ENCODE data around the gene HSD17B8.

The HSD17B8 gene

DNA sequence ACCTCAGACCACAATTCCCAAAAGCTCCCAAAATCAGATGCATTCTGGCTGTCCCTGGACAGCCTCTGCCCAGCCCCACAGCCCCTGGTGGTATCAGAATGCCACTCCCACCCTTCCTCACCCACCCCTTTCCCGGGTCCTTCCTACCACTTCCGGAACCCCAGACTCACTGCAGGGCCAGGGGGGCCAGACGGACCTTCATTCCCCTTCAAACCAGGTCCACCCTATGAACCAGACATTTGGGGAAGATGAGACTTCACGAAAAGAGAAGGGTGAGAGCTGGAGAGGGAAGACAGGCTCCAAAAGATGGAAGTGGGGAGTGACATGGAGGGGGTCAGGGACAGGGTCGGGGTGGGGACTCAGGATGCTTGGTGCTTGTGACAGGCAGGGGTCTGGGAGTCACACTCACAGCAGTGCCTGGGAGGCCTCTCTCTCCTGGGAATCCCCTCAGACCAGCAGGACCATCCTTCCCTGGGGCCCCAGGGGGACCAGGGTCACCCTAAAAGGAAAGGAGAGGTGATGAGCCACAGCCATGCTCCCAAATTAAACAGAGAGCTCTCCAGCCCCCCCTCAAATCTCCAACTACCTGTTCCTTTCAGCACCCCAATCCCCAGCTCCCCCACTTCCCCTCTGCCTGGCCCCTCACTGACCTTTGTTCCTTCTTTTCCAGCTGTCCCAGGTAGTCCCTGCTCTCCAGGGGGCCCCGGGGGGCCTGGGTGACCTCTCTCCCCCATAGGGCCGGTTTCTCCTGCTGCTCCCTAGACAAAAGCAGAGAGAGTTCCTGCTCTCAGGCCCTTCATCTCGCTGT lies 32.4 kb upstream of the HSD17B8 start:
- no peak for DNase-seq

DNA sequence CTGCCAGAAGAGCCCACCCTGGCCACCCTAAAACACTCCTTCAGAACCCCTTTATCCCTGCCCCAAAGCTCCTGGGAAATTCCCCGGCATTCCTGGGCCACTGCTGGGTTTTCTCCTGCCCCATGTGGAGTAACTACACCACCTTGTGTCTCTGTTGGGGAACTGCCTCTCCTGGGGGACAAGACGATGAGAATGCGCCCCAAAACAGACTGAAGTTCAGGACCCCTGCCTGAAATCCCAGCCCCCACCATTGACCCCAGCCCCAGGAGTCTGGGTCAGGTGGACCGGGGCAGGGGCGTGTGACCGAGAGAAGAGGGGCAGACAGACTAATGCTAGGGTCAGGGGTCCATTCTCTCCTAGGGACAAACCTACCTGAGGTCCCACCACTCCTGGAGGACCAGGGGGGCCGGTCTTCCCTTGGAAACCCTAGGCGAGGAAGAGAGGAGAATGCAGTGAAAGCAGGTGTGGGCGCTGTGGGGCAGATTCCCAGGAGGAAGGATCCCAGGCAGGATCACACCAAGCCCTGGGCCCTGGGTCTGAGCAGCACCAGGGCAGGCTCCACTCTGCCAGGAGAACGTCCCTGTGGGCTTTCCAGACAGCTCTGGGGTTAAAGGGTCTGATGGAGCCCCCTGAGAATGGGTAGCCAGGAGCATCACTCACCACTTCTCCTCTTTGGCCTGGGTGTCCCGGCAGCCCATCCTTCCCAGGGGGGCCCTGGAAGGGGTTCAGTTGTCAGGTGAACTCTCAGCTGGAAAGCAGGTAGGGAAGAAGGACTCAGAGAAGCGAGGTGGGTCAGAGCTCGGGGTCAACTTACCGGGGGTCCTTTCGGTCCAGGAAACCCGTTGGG lies 31.5 kb upstream of the HSD17B8 start:
- DNase-seq: peak; percentile 45

DNA sequence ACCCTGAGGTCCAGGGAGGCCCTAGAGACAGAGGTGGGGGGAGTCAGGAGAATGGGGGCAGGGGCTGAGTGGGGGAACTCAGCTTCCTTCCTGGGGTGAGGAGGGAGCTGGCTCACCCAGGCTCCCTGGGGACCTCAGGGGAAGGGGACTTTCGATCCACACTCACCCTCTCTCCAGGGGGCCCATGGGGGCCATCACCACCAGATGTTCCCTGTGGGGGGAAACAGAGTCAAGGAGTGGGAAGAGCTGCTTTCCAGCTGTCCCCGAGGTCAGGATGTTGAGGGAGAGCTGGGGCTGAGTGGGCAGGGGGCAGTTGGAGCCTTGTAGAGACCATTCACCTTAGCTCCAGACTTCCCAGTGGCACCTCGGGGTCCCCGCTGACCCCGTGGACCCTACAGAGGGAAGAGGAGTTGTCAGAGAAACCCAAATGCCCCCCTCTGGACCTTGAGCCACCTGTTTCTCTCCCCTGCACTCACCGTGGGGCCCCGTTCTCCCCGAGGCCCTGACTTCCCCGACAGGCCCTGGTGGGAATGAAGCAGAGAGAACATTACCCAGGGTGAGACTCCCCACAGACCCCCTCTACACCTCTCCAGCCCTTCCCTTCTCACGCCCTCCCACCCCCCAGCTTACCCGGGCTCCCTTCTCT lies 30.8 kb upstream of the HSD17B8 start:
- no peak for DNase-seq

DNA sequence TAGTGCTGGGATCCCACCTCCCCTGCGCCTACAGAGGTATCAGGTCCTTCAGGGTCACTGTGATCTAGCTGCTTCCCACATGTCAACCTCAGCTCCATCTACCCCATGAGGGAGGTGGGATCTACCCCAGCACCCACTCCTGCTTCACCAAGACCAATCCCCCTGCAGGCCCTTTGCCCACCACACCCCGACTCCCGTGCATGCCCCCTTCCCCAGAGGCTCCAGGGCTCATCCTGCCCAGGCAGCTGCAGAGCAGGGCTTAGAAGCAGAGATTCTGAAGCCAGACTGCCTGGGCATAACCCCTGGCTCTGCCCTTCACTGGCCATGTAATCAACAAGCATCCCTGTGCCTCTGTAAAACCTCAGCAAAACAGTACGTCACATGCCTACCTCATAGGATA lies 29.7 kb upstream of the HSD17B8 start:
- no peak for DNase-seq

DNA sequence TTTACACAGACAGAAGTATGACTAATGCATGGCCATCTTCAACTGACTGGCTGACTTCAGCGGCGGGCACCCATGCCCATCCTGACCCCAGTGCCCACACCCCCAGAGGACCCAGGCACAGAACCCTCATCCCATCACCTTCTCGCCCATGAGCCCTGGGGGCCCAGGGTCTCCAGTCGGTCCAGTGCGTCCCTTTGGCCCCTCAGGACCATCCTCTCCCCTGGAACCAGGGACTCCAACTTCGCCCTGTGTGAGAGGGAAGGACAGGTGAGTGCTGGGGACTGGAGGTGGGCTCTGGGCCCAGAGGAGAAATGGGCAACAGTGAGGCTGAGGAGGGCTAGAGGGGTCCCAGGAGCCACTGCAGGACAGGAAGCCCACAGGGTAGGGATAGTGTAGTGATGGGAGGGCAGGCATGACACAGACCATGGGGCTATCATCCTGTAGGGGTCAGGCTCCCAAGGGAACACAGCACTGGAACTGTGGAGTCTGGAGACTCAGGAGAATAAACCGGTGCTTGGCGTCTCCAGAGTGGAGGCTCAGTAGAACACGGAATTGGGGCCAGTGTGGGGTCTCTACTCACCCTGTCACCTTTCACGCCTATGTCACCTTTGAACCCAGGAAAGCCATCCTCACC lies 28.9 kb upstream of the HSD17B8 start:
- no peak for DNase-seq

DNA sequence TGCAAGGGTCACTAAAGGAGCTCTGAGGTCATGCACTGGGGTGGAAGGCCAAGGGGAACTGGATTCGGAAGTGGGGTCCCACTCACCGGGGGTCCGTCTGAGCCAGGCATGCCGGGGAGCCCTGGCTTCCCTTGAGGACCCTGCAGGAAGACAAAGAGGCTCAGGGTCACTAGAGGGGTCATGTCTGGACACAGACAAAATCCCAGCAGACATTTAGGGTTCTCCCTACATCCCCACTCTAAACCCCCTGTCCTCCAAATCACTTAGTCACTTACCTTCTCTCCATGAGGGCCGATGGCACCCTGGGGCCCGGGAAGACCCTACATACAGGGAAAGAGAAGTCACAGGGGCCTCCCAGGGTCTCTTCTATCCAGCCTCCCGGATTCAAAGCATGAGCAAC lies 27.5 kb upstream of the HSD17B8 start:
- DNase-seq: no peak

DNA sequence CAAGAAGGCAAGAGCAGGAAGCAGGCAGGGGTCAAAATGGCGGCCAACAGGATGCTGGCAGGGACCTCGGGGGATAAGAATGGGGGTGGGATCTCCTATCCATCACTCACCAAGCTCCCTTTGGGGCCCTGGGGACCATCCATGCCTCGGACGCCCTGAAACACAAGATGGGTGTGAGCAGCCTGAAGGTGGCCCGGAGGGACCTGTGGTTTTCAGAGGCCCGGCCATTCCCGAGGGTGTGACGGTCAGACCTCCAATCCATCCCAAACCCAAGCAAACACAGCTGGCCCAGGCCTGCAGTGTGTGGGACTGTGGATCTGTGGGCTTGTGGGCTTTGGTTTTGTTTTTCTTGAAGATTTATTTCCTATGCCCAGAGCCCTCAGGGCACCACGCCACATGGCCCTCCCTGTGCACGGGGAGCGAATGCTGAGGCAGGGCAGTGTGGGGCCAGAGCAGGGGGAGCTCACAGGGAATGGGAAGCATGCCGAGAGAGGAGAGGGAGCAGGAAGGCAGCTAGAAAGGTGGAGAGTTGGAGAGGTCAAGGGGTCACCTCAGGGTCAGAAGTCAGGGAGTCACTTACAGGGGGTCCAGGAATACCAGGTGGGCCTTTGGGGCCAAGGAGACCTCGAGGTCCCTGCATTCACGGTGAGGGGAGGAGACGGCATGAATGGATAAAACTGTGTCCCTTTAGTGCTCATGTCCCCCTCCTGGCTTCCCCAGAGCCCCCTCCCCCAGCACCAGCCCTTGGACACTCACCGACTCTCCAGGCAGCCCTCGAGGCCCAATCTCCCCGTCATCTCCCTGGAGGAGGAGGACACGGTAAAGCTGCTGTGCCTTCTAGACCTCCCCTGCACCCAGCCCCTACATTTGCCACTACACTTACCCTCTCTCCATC lies 26.7 kb upstream of the HSD17B8 start:
- no peak for DNase-seq

DNA sequence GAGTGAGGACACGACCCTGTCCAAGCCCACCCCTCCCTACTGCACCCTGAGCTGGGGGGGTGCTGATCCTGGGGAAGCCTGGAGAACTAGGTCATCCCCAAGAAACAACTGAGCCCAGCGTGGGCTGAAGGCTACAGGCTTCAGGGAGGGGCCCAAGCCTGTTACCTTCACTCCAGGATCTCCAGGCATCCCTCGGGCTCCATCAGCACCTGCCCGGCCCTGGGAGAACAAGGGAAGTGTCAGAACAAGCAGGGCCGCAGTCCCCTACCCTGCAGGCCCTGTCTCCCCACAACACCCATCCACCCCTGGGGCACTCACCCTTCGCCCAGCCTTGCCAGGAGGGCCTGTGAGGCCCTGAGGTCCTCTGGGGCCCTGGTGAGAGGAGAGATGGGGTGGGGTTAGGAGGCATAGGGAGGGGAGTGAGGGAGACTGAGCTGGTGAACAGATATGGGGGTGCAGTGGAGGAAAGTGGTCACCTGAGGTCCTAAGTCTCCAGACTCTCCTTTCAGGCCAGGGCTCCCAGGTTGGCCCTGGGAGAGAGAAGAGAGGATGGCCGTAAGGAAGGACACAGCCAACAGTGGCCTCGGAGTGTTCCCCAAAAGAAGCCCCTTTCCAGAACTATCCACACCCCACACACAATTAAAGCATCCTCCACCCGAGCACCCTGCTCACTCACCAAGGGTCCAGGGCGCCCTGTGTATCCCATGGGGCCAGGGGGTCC lies 25.5 kb upstream of the HSD17B8 start:
- DNase-seq: no peak

DNA sequence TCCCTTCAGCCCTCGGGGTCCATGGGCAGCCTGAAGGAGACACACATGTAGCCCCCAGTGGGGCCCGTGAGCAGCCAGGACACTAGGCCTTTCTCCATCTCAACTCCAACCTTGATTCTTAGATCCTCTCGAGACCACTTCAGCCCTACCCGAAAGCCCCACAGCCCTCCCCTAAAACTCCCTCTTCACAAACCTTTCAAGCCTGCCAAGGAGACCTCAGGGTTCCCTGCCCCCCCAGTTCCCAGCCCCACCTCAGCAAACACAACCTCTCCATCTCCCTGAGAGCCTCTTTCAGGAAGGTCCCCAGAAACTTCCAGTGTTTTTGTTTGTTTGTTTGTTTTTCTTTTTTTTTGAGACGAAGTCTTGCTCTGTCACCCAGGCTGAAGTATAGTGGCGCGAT lies 23.3 kb upstream of the HSD17B8 start:
- DNase-seq: no peak

DNA sequence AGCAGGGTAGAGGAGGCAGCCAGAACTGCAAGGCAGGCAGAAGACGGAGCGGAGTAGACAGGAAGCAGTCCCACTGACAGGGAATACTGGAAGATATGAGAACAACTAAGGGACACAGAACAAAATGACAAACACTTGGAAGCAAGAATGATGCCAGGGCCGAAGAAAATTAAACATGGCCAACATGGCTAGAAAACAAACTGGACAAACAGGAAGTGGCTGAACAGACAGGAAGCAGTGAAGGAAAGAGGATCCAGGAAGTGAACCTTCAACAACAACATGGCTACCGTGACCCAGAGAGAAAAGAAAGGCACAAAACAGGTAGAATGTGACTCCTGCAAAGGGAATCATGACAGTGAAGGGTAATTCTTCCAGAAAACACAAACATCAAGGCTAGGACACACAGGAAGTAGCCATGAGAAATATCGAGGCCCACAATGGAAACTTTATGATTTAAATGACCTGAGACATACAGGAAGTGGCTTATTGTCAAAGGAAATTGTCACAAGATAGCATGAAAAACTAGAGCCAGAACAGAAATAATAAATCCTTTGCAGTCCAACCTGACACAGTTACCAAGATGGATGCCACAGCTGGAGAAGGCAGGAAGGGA lies 21.3 kb upstream of the HSD17B8 start:
- no peak for DNase-seq

DNA sequence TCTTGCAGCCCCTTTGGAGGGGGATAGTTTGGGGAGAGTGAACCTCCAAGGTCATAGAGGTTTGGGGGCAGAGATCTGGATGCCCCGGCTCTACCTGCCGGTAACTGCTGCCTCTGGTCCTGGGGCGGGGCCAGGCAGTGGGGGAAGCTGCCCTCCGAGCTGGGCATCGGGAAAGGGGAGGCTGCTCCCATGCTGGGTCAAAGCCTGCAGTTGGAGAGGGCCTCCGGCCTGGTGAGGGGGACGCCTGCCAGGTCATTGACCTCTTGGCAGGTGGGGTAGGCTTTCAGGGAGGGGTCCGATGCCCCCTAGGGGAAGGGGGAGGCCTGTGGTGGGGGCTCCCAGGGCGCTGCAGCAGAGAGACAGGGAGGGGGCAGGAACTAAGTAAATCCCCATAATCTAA lies 19.3 kb upstream of the HSD17B8 start:
- no peak for DNase-seq

DNA sequence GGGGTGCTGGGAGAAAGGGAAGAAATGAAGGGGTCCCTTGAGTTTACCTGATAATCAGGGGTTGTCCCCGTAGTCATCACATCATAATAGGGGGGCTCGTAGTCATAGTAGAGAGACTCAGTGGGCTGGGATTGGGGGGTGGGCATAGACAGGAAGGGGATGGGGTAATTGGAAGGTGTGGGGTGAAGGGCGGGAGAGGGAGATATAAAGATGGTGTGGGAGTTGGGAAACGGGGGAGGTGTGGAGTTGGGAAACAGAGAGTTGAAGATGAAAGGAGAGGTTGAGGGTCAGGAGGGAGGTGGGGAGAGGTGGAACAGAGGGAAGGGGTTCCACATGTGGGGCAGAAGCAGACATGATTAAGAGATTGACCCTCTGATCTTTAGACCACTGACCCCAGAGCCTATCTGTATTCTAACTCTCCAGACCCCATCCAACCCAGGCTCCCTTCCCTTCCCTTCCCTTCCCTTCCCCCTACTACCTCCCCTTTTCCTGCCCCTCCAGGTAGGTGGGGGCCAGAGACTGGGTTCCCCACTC lies 18.7 kb upstream of the HSD17B8 start:
- DNase-seq: no peak

DNA sequence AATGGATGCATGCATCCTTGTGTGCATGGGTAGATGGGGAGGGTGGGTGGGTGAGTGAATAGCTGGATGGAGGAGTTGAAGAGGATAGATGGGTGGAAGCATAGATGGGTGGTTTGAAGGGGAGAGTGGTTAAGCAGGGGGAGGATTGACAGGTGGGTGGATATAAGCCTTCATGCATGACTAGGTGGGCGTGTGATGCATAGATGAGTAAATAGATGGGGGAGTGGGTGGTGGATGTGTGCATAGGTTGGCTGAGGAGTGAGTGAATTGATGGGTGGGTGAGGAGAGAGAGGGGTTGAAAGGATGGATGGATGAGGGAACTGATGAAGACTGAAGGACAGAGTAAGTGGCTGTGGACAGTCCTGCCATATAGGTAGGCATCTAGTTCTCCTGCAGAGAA lies 16.6 kb upstream of the HSD17B8 start:
- DNase-seq: no peak

DNA sequence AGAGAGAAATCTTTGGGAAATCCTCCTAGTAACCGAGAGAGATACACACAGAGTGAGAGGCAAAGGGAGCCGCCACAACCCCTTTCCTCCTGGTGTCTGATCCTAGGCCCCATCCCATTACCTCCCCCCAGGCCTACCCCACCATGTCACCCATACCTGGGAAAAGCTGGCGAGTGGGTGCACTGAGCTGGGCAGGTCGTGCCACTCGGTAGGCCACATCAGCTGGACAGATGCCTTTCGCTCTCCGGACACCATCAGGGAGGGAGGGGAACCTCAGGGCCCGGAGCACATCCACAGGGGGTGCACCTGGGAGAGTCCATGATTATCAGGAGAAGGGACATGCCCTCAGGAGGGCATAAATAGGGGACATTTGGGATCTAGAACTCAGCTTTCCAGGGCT lies 15.3 kb upstream of the HSD17B8 start:
- no peak for DNase-seq

DNA sequence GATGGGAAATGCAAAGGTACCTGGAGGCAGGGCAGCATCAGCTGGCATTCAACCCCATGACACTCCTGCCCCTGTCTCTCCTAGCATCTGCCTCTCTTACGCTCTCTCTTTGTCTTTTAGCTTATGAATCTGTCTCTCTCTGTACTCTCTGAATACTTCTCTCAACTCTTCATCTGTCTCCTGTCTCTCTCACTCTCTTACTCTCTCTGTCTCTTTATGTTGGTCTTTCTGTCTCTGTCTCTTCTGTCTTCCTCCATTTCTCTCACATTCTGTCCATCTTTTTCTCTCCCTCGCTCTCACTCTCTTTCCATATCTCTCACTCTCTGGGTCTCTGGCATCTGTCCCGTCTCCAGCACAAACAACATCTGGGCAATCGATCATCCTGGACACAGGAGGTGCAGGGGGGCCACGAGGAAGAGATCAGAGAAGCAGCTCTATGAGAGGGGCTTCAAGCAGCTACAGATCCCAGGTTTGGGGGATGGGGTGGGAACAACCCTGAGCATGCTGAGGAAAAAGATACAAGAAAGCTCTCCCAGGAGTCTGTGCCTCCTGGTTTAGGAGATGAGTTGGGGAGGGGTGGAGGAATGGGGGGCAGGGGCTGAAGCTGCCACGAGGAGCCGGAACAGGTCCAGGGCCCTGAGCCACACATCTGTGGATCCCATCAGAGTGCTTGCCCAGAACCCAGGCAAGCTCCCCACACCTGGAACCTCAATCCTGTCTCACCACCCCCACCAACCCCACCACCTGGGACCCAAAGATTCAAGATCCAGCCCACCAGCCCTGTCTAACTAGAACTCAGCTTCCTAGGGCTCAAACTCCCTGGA lies 14.6 kb upstream of the HSD17B8 start:
- DNase-seq: no peak

DNA sequence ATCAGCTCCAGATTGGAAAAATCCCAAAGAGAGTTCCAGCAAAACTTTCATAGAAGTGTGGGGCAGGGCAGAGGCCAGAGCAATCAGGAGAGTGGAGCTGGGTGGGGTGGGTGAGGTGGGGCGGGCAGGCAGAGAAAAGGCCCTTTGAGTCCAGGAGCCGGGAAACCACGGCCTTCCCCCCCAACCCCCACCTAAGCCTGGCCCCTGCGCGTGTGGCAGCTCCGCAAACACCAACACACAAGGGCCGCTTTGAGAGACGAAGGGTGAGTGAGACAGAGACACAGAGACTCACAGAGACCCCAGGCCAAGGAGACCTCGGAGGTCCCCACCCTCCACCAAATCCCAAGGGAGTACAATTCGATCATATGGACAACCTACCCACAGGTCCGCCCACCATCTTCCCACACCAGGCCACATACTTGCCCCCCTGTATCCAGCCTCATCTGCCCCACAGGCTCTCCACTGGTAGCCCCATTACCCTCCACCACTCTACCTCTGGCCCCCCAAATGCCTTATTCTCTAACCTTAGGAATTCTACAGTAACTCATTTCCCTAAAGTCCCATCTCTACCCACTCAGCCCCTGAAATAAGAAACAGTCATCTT lies 13.8 kb upstream of the HSD17B8 start:
- no peak for DNase-seq

DNA sequence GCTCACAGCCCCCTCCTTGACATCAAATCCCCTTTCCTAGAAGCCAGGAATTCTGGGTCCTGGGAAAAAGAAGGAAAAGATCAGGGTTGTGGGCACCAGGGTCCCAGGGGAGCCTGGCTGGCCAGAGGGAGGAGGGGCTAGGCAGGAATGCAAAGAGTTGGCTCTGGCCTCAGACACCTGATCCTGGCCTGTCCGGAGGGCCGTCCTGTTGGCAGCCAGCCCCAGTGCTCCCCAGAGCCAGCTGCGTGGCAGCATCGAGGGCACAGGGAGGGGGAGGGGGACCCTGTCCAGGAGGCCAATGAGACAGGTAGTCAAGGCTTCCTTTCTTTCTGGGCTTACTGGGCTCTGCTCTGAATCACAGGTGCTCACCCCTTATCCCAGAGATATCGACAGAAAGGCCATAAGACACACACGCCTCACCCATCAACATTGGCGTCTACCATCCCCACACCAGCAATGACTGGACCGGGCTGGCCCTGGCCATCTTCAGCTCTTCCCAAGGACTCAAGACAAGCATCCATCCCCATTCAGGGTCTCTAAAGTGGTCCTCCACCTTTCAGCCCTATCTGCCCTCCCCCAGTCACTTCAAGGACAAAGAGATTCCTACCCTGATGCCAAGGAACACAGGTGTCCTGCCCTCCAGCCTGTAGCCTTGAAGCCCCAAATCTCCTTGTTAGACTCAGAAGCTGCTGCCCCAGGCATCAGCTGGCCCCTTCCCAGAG lies 12.9 kb upstream of the HSD17B8 start:
- no peak for DNase-seq

DNA sequence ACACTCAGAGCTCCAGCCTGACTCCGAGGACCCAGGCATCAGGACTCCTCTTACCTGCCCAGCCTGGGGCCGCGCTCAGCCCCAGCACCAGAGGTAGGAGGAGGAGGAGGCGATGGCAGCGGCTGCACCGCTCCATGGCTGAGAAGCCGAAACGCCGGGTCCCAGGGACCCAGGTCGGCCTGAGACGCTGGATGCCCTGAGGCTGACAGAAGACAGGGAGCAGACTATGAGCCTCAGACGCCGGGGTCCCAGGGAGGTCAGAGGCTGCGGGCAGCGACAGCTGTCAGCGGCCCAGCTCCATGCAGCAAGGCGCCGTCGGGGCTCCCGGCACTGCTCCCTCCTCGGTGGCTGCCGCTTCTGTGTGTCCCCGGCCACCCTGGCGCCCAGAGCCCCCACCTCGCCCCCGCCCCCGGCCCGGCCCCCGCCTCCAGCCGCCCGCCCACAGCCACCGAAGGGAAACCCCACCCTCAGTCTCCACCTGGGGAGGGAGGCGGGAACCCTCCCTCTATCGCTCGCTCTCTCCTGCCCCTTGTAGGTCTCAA lies 12.3 kb upstream of the HSD17B8 start, which contains the start of gene COL11A2:
COL11A2 (minus strand) TSS at position 363 of the 542 bp plus-strand sequence; CDS start at position 136, 227 bp downstream.
- DNase-seq: no peak
